HG02840 (cell line): ENCODE results near the gene RTTN.

Experiments
- ATAC-seq: cut with Tn5 transposase; IDR thresholded peaks from one replicate; pipeline ENCODE4 v1.9.1; 2021; ENCODE audit warnings: mild to moderate bottlenecking, moderate library complexity, moderate number of reproducible peaks; ENCODE audit not compliant: unreplicated experiment, low FRiP score

The RTTN gene

GRCh38 chr18:69954719-69955480, 250.6 kb downstream of the RTTN start:
- ATAC-seq: no peak

- no peak for ATAC-seq
These were observed 252.3 kb downstream of the RTTN start for GRCh38 chr18:69953191-69953590.
